HuH-7 (cell line): ENCODE results near the gene SLC6A12.
"Not testable (repeated sequence)": the region's sequence is repeated elsewhere in the genome, so short reads cannot be mapped to it uniquely, and the experiment has no call there.

Experiments used
- DNase-seq: peaks from one replicate; pipeline ENCODE4 v3.0.0; 2011; ENCODE audit warnings: low spot score

SLC6A12 gene

DNA sequence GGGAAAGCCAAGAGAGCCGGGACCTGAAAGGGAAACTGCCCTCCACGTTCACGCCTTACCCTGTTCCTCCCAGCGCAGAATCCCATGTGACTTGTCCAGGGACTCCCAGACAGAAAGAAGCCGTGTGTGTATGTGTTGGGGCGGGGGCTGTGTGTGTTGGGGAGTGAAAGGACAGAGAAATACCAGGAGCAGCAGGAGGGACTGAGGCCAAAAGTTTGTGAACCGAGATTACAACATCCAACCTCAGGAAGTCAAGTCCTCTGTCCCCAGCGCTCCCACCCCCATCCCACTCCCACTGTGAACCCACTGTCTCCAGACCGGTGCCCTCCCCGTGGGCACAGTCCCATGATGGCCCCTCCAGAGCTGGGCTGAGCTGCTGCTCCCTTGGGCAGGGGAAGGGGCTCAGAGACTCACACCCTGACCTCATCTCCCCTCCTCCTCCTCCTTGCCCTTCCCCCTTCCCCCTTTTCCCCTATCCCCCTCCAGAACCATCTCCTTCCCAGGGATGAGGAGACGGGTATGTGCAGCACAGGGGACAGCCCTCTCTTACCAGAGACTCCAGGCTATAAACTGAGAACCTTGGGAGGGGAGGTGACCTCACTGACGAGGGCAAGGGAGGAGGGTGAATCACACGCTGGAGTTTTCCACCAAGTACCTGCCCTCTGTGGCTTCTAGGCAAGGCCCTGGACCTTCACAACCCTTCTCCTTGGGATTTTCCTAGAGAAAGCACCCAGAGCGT, at the start of gene SLC6A12:
TSS of gene SLC6A12 (minus strand) at position 155 of the 739 bp plus-strand sequence. CDS start 4,171 bp downstream, outside the sequence.
- DNase-seq, result no peak

DNA sequence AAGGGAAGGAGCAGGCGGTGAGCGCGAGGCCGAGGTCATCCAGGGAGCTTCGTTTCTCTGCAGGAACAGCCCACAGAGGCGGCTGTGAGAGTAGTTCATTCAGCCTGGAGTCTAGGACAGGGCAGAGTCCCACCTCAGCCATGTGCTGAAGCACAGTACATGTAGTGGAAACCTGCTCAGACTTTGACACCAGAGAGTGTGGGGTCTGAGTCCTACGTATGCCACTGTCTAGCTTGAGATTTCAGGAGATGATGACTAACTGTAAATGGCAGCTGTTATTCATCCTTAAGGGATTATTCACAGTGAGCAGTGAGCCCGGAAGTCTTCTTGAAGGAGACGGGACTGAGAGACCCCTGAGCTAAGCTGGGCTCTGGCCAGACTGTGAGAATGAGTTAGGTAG, 49.6 kb upstream of the SLC6A12 start:
- DNase-seq, result no peak

DNA sequence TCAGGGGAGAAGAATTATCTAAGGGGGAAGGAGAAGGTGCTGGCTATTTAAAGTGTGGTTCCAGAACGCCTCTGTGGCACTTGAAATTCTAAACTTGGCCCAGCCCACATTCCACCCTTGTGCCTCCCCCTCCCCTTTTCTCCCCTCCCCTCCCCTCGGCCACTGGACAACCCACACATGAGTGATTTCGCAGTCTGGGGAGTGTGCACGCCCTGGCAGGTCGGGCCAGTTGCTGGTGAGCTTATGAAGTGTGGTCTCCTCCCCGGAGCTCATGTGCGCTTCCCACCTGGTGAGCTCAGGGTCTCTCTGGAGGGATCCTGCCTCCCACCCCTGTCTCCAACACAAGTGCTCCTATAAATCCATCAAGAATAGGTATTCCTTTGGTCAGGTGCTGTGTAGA, 48.9 kb upstream of the SLC6A12 start, which contains the start of gene SLC6A13:
TSS of gene SLC6A13 (minus strand) at position 20 of the 400 bp plus-strand sequence. CDS start 2,784 bp downstream, outside the sequence.
- no peak for DNase-seq

DNA sequence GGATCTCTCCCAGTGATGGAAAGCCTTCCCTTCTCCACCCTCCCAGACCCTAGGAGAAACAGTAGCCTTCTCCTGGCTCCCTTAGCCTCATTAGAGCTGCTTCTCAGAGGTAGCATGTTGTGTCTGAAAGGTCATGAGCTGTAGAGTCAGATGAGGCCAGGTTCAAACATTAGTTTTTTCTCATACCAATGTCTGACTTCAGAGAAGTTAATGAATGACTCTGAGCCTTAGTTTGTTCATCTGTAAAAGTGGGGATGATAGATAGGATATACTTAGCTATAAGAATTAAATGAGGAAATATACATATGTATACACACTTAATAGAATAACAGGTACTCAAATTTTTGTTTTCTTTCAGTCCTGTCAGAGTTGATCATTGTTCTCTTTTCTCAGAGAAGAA, 48.2 kb upstream of the SLC6A12 start:
- DNase-seq, result no peak

DNA sequence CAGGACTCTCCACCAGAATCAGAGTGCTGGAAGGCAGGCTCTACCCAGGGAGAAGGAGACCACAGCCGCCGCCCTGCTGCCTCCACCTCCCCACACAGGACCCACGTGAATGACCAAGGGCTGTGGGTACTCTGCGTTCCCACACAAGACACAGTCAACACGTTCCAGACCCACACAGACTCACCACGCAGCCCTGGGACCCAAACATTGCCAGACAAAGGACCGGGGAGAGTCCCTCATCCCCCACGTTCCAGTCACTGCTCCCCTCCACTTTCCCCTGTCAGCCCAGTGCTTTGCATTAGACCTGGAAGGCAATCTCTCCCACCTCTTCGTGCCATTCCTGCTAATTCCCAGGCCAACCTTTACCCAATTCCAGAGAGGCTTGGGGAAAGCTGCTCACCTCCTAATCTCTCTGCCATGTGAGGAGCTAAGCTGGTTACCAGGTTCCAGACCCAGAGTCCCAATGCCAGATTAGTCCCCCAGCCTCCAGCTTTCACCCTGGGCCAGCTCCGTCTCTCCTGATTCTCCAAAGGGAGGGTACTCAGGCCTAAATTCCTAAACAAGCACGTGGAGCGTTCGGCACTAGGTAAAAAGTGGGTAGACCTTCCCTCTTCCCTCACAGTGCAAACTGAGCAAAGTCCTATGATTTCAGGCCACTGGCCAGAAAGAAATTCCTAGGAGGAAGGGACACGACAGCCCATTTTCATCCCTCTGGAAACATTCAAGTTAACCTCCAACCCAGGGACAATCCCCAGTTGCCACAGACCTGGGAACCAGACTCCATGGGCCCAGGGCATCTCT, 43.8 kb upstream of the SLC6A12 start:
- no peak for DNase-seq

DNA sequence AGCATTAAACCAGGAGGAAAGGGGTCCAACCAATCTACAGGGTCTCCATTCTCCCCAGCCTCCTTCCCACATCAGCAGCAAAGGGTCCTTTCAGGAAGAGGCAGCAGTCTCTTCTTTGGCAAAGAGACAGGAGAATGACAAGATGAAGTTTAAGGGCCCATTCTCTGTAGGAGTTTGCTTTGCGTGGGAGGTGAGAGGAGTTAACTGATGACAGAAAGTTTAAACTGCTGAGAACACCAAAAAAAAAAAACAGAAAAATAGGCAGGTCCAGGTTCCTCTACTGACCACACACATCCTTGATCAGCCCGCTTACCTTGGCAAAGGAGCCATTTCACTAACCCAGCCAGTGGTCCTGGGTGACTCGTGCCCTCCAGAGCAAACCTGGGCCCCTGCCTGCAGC, 43.0 kb upstream of the SLC6A12 start:
- no peak for DNase-seq

DNA sequence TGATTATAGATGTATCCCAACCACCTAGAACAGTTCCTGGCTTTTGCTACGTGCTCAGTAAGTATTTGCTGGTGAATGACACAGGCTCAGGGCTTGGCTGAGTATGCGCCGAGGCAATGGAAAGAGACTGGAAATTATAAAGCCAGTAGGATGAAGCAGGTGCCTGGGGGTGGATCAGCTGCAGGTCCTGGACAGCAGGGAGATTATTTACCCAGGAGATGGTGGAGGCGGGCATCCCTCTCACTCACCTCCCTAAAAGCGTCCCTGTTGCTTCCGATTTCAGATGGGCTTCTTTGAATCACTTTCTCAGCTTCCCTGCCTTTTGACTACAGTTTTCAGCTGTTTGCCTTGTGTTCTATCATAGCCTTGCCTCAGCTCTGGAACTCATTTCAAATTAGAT, 42.3 kb upstream of the SLC6A12 start:
- DNase-seq, result no peak

DNA sequence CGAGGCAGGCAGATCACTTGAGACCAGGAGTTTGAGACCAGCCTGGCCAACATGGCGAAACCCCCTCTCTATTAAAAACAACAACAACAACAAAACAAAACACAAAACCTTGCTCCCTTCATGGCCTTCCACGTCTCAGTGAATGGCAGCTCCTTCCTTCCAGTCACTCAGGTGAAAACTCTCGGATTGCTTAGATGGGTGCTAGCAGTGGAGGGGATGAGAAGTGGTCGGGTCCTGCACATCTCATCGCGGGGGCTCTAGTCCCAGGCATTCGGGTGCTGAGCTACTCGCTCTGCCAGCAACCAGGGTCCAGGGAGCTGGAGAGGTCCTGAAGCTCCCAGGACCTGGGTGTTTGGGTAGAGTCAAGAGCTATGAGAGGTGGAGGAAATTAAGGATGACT, 41.0 kb upstream of the SLC6A12 start:
- DNase-seq, result no peak

DNA sequence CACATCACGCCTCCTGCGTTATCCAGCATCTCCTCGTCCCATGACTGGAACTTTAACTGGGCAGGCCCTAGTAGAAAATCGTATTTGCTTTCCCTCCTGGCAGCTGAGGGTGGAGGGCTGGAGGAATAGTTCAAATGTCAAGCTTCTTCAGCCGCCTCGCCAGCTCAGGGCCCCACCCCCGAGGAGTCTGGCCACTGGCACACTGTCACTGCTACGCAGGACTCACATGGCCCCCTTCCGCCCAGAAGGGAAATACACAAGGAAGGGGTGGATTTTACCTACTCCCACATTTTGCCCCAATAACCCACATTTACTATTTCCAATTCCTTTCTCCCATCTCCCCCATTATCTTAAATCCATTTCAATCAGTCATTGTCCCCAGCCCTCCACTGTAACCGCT, 40.1 kb upstream of the SLC6A12 start:
- no peak for DNase-seq

DNA sequence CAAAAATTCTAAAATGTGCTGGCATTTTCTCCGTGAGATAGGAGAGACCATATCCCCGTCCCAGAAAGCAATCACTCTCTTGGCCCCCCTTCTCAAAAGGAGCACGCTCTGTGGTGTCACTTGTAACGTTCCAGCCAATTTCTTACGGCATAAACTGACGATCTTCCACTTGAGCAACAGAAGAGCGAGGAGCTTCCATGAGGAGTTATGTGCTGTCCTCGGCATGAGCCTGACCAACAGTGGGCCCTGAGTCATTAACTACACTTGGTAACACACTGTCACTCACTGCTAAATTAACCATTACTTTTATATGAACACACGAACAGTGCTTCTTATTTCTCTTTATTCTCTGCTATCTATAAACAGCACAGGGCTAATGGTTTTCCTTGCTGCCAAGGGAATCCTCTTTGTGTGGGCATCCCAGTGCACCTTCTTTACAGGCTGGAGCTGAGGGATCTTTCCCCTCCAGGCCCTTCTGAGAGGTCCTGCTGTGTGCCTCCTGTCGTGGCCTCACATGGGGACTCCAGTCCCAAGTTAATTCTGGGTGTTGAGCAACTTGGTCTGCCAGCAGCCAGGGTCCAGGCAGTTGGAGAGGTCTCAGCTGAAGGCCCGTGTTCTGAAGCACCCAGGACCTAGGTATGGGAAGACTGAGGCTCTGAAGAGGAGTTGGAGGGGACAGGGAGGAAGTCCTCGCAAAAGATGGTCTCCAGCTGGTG, 39.3 kb upstream of the SLC6A12 start:
- no peak for DNase-seq

DNA sequence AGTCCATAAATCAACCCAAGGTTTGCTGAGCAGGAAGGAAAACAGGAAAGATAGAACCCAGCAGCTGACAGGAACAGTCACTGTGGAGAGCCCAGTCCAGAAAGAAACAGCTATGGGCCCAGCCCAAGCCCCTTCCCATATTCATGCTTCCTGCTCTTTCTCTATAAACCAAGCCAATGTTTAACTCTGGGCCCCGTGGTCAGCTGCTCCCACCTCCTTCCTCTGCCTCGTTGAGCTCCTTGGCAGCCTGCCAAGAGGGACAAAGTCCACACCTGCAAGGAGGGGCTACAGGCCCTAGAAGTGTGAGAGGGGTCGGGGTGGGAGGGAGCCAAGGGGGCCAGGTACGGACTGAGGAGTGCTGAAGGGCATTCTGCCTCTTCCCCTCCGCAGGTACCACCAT, 38.7 kb upstream of the SLC6A12 start:
- no peak for DNase-seq

DNA sequence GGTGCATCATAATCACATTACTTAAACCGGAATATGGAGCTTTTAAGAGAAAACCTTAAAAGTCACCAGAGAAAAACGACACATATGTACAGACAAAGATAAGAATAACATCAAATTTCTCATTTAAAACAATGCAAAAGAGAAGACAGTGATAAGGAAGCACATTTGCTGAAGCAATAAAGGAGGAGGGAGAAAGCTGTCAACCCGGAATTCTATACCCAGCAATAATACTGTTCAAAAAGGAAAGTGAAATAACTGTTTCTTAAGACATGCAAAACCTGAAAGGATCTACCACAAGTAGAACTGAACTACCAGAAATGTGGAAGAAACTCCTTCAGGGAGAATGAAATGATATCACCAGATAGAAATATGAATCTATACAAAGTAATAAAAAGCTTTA, 33.3 kb upstream of the SLC6A12 start:
- no peak for DNase-seq

DNA sequence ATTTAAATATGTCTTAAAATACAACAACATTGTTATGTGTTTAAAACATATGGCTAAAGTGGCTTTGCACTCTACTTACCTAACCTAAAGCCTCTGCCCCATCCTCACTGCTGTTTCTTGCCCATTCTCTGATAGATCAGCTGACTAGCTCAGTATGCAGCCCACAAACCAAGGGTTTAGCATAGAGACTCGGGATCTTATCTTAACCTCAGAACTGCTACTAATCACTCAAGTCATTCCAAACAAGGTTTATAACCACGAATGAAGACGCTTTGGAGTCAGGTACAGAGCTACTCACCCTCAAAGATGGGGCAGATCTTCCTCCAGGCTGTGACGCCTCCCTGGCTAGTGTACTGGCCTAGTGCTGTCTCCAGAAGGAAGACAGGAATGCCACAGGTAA, 29.4 kb upstream of the SLC6A12 start:
- no peak for DNase-seq

DNA sequence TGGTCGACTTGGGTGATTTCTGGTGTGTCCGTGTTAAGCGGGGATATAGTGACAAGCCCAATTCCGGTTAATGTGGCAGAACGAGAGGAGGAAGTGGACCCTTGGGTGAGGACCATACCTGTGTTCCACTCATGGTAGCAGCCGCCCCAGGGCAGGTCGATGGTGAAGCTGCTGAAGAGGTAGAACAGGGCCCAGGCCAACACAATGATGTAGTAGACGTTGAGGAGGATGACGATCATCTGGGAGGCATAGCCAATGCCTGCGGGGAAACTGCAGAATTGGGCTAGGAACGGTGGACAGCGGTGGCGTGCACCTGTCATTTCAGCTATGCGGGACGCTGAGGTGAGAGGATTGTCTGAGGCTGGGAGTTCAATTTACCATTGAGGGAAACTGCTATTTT, 28.5 kb upstream of the SLC6A12 start:
- DNase-seq, result no peak

DNA sequence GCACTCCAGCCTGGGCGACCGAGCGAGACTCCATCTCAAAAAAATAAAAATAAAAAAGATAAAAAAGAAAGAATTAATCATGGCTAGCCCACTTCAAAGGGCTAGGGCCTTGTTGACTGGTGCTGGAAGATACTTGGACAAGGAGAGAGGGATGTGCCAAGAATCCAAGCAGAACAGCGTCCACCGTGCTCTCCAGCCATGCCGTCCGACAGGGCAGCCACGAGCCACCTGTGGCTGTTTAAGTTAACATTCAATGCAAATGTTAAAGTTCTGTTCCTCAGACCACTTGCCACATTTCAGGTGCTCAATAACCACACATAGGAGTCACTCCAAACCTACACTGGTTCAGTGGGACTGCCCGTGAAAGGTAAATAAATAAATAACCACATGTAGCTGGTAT, 27.3 kb upstream of the SLC6A12 start:
- DNase-seq, result no peak

DNA sequence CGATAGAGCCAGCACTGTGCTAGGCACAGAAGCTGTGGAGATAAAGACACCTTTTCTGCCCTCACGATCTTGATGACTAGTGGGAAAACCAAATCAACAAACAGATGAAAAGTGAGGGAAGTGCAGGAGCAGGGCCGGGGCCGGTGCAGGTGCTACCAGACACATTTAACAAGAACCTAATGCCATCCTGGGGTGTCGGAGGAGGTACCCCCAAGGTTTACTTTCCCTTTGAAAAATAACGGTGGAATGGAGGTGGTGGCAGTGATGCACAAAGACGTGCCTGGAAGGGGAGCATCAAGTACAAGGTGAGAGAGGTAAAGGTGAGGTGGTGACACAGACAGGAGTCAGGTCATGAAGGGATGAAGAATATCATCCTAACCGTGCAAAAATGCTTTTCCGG, 26.6 kb upstream of the SLC6A12 start:
- no peak for DNase-seq

DNA sequence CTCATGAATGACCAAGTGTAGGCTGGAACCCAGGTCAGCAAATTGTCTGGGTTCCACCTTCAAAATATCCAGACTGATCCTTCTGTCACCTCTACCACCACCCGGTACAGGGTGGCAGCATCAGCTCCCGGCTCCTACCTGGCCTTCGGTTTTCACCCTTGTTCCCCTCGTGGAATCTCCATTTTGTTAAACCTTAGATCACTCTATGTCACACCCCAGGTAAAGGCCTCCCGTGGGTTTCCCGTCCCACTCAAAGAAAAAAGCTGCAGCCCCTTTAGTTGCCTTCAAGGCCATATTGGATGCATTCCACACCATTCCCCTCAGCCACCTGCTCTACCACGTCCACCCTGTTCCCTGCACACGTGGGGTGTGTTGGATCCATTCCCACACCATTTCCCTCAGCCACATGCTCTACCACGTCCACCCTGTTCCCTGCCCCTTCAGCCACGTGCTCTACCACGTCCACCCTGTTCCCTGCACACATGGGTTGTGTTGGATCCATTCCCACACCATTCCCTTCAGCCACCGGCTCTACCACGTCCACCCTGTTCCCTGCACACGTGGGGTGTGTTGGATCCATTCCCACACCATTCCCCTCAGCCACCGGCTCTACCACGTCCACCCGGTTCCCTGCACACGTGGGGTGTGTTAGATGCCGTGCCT, 24.9 kb upstream of the SLC6A12 start:
- DNase-seq, result no peak

DNA sequence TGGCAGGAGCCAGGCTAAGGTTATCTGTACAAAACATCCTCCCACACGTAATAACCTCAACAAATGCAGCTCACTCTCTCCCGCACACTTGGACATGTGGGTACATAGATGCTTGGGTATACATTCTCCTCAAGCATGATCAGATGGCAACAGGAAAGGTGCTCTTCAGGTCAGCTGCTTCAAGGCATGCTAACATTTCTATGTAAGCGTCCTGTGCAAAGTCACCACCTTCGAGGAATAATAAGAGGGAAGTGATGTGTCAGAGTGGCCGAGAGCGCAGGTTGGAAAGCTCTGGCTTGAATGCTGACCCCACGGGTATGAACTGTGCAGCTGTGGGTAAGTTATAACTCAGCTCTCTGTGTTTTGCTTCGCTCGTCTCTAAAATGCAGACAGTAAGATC, 24.2 kb upstream of the SLC6A12 start:
- no peak for DNase-seq

DNA sequence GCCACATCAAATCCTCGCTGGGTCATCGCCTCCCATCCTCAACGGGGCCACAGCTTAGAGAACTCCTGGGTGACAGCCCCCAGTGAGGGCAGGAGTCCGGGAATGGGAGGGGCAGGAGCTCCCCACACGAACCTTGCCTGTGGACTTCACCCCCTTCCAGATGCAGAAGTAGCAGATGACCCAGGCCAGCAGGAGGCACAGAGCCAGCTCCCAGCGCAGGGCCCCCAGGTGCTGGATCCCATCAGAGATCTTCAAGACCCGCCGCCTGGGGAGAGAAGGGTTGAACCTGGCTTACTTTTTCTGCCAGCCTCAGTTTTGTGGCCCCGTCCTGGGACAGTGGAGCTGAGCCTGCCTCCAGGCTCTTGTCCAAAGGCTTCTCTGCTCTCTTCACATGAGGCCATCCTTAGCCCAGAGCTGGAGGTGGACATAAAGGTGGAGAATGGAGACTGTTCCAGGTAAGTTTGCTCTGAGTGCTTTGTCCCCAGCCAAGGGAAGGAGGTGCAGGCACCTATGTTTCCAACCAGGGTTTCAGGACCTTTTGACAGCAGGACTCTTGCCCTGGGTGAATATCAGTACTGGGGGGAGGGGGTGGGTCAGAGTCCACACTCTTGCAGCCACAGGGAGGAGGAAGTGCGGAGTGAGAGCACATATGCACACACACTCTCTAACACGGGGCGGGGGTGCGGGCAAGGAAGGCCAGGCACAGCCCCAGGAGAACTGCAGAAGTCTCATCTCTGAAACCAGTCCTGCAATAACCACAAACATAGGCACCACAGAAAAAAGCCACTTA, 23.3 kb upstream of the SLC6A12 start:
- DNase-seq, result peak; percentile 59

DNA sequence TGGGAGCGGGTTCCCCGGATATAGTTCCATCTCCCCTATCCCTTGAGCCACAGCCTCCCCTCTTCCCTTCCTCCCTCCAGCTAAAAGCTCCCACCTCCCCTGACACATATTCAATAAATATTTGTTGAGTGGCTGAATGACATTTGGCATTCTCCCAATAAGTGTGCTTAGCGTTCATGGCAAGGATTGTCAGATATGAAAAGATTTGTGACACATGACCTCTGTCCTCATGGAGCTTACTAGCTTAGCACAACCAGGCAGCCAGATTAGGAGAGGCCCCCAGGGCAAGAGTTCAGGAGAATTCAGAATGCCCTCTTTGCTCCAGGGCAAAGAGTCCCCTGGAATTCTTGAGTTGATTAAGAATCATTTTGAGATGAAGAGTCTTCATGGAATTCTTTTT, 22.5 kb upstream of the SLC6A12 start:
- DNase-seq, result no peak

DNA sequence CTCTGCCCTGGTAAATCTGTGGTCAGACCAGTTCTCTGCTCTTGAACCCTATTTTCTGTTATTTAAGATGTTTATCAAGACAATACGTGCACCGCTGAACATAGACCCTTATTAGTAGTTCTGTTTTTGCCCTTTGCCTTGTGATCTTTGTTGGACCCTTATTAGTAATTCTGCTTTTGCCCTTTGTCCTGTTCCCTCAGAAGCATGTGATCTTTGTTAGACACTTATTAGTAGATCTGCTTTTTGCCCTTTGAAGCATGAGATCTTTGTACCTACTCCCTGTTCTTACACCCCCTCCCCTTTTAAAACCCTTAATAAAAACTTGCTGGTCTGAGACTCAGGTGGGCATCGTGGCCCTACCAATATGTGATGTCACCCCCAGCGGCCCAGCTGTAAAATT, 22.0 kb upstream of the SLC6A12 start:
- not testable (repeated sequence) for DNase-seq
